NCI-H526 treated with DMSO at 0.1 percent for 48 hours (cell line): ENCODE data around the gene TMPRSS13.

ENCODE experiments used
- DNase-seq: peaks from one replicate; lab custom pipeline; 2025; lab: John Stamatoyannopoulos, UW

Gene TMPRSS13

DNA sequence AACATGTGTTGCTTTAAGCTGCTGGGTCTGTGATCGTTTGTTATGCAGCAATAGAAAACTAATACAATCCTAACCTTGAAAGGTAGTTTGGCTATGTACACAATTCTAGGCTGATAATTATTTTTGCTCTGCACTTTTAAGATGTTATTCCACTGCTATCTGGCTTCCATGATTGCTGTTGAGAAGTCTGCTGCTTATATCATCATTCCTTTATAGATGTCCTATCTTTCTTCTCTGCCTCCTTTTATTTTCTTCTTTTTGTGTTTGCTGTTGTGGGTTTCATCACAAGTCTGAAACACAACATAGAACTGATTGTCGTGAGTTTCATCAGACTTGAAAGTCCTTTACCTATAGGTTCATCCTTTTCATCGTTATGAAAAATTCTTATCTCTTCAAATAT, 76.9 kb downstream of the TMPRSS13 start:
- no peak for DNase-seq

DNA sequence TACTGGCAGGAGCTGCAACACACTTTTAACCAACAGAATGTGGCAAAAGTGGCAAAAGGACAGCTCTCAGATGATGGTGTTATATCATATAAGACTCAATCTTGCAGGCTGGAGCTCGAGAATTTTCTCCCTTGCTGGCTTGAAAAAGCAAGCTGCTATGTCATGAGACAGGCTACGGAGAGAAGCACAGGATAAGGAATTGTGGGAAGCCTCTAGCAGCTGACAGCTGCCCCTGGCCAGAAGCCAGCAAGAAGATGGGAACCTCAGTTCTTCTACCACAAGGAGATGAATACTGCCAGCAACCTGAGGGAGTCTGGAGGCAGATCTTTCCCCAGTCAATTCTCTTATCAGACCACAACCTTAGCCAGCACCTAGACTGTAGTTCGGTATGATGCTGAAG, 77.3 kb downstream of the TMPRSS13 start:
- no peak for DNase-seq

DNA sequence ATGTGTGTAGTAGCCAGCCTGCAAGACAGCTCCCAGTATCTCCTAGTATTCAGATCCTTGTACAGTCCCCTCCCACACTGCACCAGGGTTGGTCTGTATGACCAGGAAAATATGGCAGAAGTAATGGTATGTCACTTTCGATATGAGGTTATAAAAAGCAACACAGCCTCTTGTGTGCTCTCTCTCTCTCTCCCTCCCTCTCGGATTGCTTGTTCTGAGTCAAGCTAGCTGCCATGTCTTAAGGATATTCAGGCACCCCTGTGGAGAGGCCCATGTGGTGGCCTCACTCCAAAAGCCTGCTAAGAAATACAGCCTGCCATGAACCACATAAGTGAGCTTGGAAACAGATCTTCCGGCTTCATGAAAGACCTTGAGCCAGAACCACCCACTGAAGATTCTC, 78.1 kb downstream of the TMPRSS13 start:
- no peak for DNase-seq
